ENCODE measurements around the gene TRIM3. TPM values are rescaled to one million over a fixed set of nuclear protein-coding genes. Genes with fewer than 3 reads are reported as not detected.

TRIM3 gene
- total RNA-seq, 1 donor from 2014 or later: 32.5 TPM

DNA sequence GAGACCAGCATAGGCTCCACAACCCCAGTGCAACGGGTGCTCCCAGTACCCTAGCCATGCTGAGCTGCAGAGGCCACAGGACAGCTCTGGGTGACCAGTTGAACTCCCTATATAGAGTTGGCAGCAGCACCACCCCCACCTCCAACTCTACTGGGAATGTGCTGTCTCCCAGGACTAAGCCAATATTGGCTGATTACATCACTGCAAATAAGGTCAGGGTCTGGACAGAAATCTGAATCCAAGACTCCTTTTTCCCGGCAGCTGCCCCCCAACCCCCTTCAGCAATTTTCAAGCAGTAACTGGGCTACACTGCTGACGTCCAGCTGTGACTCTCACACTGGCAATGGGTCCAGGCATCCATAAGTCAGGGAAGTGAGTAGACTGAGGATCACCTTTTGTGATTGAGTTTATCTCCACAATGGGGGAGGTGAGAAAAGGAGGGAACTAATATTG, 32.8 kb downstream of the TRIM3 start, which contains the start of gene HPX:
Gene HPX (minus strand): TSS at position 82 of the 453 bp plus-strand sequence. CDS start 24 bp downstream, at position 58.
- Mint-ChIP-seq H3K27ac (ENCODE audit: unreplicated experiment) (no peak within 1 kb of the TSS), H3K36me3 (ENCODE audit: unreplicated experiment) (no peaks in the 10 kb centered on the region), H3K9me3 (ENCODE audit: unreplicated experiment) (no peaks in the 10 kb centered on the region), H3K27me3 (ENCODE audit: unreplicated experiment) (no peaks in the 10 kb centered on the region), H3K4me1 (ENCODE audit: unreplicated experiment) (no peaks in the 10 kb centered on the region), H3K4me3 (ENCODE audit: unreplicated experiment) (no peak within 1 kb of the TSS)
- no peak for DNase-seq (ENCODE audit: extremely low spot score, unreplicated experiment)
- TF ChIP-seq, protein P1, sequence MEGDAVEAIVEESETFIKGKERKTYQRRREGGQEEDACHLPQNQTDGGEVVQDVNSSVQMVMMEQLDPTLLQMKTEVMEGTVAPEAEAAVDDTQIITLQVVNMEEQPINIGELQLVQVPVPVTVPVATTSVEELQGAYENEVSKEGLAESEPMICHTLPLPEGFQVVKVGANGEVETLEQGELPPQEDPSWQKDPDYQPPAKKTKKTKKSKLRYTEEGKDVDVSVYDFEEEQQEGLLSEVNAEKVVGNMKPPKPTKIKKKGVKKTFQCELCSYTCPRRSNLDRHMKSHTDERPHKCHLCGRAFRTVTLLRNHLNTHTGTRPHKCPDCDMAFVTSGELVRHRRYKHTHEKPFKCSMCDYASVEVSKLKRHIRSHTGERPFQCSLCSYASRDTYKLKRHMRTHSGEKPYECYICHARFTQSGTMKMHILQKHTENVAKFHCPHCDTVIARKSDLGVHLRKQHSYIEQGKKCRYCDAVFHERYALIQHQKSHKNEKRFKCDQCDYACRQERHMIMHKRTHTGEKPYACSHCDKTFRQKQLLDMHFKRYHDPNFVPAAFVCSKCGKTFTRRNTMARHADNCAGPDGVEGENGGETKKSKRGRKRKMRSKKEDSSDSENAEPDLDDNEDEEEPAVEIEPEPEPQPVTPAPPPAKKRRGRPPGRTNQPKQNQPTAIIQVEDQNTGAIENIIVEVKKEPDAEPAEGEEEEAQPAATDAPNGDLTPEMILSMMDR (IDR thresholded peaks at IDR 0.05): no peak

DNA sequence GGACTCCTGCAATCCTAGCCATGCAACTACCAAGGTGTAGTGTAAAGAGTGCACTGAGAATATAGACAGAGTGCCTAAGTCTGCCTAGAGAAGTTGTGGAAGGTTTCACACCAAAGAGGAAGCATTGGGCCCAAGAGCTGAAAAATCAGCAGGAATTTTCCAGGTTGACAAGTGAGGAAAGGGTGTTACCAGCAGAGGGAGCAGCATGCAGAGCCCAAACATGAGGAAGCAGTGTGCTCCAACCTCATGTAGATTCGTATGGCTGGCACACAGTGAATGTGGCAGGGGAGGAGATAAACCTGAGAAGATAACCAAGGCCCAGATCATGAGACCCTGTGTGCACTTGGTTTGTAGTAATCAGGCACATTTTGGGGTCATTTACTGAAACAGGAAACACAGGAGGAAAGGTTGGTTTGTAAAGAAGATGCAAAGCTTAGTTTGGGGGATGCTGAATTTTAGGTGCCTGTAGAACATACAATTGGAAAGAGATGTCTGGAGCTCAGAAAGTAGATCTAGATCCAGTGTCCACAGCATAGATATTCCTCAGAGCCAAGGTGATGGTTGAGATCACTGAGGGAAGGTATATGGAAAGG, 34.7 kb downstream of the TRIM3 start:
- H3K36me3 Mint-ChIP-seq (ENCODE audit: unreplicated experiment): no peaks in the 10 kb centered on the region
- TF ChIP-seq, protein P1 (IDR thresholded peaks at IDR 0.05): peak; percentile 68
- H3K27me3 Mint-ChIP-seq (ENCODE audit: unreplicated experiment): no peaks in the 10 kb centered on the region
- H3K4me1 Mint-ChIP-seq (ENCODE audit: unreplicated experiment): no peaks in the 10 kb centered on the region
- H3K9me3 Mint-ChIP-seq (ENCODE audit: unreplicated experiment): no peaks in the 10 kb centered on the region
- no peak for DNase-seq (ENCODE audit: extremely low spot score, unreplicated experiment)
- H3K4me3 Mint-ChIP-seq (ENCODE audit: unreplicated experiment): no peak overlapping the region
- no peak overlapping the region for H3K27ac Mint-ChIP-seq (ENCODE audit: unreplicated experiment)

DNA sequence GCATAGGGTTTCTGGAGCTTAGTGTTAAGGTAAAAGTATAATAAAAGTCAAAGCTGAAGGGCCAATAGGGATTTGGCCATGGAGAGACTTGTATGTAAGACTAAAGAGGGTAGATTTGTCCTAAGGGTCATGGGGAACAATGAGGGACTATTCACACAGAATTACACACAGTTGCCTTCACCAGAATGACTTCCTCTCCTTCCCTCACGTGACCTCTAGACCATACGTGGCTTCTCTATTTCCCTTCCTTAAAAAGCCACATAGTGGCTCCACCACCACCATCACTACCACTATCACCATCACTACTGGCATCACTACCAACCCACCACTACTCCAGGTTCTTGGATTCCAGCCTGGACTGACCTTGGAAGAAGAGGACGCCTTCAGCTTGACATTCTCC, 35.7 kb downstream of the TRIM3 start:
- H3K36me3 Mint-ChIP-seq (ENCODE audit: unreplicated experiment): no peaks in the 10 kb centered on the region
- no peaks in the 10 kb centered on the region for H3K9me3 Mint-ChIP-seq (ENCODE audit: unreplicated experiment)
- no peak for DNase-seq (ENCODE audit: extremely low spot score, unreplicated experiment)
- H3K4me3 Mint-ChIP-seq (ENCODE audit: unreplicated experiment): no peak overlapping the region
- H3K27ac Mint-ChIP-seq (ENCODE audit: unreplicated experiment): no peak overlapping the region
- H3K4me1 Mint-ChIP-seq (ENCODE audit: unreplicated experiment): no peaks in the 10 kb centered on the region
- H3K27me3 Mint-ChIP-seq (ENCODE audit: unreplicated experiment): no peaks in the 10 kb centered on the region
- TF ChIP-seq, protein P1 (IDR thresholded peaks at IDR 0.05): no peak

DNA sequence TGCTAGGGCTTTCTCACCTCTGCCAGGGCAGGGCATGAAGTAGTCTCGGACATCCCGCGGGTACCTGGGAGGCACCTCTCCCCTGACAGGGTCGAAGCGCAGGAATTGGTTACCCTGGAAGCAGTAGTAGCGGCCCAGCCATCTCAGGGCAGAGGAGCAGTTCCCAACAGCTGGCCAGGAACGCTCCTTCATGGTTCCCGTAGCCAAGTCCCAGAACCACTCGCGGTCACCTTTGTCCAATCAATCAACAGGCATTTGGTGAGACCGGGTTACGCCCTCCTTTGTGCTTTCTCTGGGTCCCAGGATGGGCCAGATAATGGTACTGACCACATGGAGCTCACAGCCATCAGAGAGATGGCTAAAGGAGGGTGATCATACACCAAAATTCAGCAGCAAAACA, 36.3 kb downstream of the TRIM3 start:
- DNase-seq (ENCODE audit: extremely low spot score, unreplicated experiment): no peak
- TF ChIP-seq, protein P1 (IDR thresholded peaks at IDR 0.05): no peak
- Mint-ChIP-seq H3K27ac (ENCODE audit: unreplicated experiment) (no peak overlapping the region), H3K27me3 (ENCODE audit: unreplicated experiment) (no peaks in the 10 kb centered on the region), H3K9me3 (ENCODE audit: unreplicated experiment) (no peaks in the 10 kb centered on the region), H3K4me1 (ENCODE audit: unreplicated experiment) (no peaks in the 10 kb centered on the region), H3K4me3 (ENCODE audit: unreplicated experiment) (no peak overlapping the region), H3K36me3 (ENCODE audit: unreplicated experiment) (no peaks in the 10 kb centered on the region)

DNA sequence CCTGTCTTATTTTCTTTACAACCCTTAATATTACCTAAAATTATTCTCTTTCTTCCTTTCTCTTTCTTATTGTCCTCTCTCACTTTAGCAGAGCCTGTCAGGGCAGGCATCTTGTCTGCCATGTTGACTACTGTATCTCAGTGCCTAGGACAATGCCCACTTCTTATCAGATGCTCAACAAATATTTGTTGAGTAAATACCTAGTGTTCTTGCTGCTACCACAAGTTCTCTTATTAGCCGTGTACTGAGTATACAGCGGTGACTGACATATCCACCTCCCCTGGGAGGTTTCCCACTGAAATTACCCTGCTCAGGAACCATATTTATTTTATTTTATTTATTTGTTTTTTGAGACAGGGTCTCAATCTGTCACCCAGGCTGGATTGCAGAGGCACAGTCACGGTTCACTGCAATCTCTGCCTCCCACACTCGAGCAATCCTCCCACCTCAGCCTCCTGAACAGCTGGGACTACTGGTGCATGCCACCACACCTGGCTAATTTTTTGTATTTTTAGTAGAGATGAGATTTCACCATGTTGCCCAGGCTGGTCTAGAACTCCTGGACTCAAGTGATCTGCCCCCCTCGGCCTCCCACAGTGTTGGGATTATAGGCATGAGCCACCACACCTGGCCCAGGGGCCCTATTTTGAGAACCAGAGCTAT, 39.6 kb downstream of the TRIM3 start:
- Mint-ChIP-seq H3K9me3 (ENCODE audit: unreplicated experiment) (no peaks in the 10 kb centered on the region), H3K27ac (ENCODE audit: unreplicated experiment) (no peak overlapping the region), H3K4me3 (ENCODE audit: unreplicated experiment) (no peak overlapping the region), H3K27me3 (ENCODE audit: unreplicated experiment) (no peaks in the 10 kb centered on the region), H3K36me3 (ENCODE audit: unreplicated experiment) (no peaks in the 10 kb centered on the region), H3K4me1 (ENCODE audit: unreplicated experiment) (peaks cover 5% of the 10 kb centered on the region)
- DNase-seq (ENCODE audit: extremely low spot score, unreplicated experiment): no peak
- TF ChIP-seq, protein P1 (IDR thresholded peaks at IDR 0.05): no peak
